NB4 (cell line): ENCODE measurements around the gene RRM2.

Experiments used
- DNase-seq: peaks from one replicate; pipeline ENCODE4 v3.0.0; 2010; ENCODE audit warnings: low read depth
- H3K4me3 ChIP-seq: one replicate; pipeline ENCODE4 v1.5.1; 2011; ENCODE audit warnings: mild to moderate bottlenecking, low read depth, low read length, moderate library complexity
- MYC ChIP-seq: IDR thresholded peaks from 2 replicates; pipeline ENCODE4 v1.6.1; 2011; ENCODE audit warnings: low read depth, low read length
- POLR2A ChIP-seq: IDR thresholded peaks from 2 replicates; pipeline ENCODE4 v1.6.1; 2011; ENCODE audit warnings: mild to moderate bottlenecking; ENCODE audit not compliant: insufficient read length; ENCODE audit errors: extremely low read depth
- TF ChIP-seq, protein P1 (sequence below): IDR thresholded peaks from 2 replicates; pipeline ENCODE4 v1.6.1; 2011; ENCODE audit warnings: low read depth, low read length
- TF ChIP-seq, protein P2 (sequence below): IDR thresholded peaks from one replicate; pipeline ENCODE4 v1.5.1; 2012; ENCODE audit warnings: low read depth, low read length

RRM2 gene

DNA sequence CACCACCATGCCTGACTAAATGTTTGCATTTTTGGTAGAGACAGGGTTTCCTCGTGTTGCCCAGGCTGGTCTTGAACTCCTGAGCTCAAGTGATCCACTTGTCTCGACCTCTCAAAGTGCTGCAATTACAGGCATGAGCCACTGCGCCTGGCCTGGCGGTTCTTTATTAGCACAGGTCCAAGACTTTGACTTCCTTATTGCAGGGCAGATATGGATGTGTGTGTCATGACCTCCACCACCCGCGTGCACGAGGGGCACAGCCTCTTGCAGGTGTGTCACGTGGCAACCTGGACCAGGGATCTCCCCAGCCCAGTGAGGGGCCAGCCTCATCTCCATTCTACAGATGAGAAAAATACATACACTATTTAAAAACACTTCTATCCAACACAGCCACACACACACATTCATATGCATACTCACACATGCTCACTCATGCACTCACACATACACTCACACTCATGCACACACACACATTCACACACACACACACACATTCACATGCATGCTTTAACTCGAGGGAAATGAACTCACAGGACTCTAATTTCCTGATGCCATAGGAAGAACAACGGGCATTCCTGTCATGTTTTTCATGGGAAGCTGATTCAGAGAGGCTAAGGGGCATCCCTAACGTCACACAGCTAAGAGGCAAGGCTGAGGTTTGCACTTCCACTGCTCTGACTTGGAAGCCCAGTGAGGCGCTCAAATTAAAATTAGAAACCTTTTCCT is 38.8 kb downstream of the RRM2 start:
- TF ChIP-seq, protein P1, sequence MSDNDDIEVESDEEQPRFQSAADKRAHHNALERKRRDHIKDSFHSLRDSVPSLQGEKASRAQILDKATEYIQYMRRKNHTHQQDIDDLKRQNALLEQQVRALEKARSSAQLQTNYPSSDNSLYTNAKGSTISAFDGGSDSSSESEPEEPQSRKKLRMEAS = no peak
- TF ChIP-seq, protein P2, sequence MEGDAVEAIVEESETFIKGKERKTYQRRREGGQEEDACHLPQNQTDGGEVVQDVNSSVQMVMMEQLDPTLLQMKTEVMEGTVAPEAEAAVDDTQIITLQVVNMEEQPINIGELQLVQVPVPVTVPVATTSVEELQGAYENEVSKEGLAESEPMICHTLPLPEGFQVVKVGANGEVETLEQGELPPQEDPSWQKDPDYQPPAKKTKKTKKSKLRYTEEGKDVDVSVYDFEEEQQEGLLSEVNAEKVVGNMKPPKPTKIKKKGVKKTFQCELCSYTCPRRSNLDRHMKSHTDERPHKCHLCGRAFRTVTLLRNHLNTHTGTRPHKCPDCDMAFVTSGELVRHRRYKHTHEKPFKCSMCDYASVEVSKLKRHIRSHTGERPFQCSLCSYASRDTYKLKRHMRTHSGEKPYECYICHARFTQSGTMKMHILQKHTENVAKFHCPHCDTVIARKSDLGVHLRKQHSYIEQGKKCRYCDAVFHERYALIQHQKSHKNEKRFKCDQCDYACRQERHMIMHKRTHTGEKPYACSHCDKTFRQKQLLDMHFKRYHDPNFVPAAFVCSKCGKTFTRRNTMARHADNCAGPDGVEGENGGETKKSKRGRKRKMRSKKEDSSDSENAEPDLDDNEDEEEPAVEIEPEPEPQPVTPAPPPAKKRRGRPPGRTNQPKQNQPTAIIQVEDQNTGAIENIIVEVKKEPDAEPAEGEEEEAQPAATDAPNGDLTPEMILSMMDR = no peak
- no peak for TF ChIP-seq MYC
- no peak for TF ChIP-seq POLR2A
- no peak overlapping the region for H3K4me3 ChIP-seq
- DNase-seq = no peak

DNA sequence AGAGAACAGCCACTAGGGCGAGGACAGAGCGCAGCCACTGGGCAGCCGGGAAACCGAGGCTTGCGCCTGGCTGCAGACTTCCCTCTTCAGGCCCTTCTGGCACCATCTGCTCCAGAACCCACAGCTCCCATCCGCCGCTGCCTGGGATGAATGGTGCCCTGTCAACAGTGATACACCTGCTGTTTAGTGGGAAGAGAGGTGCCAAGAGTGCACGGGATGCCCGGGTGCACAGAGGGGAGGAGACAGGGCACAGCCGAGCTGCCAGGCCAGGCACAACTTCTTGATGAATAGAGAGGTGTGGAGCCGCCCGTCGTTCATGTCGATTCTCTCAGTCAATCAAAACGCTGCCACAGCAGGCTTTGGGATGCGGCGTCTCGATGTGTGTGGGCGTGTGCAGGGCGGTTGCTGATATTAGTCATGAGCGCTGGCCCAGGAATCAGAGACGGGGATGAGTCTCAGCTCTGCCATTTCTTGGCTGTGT is 39.5 kb downstream of the RRM2 start:
- H3K4me3 ChIP-seq = no peak overlapping the region
- TF ChIP-seq, protein P2 = no peak
- TF ChIP-seq POLR2A (no peak), MYC (no peak)
- TF ChIP-seq, protein P1 = no peak
- DNase-seq = no peak

DNA sequence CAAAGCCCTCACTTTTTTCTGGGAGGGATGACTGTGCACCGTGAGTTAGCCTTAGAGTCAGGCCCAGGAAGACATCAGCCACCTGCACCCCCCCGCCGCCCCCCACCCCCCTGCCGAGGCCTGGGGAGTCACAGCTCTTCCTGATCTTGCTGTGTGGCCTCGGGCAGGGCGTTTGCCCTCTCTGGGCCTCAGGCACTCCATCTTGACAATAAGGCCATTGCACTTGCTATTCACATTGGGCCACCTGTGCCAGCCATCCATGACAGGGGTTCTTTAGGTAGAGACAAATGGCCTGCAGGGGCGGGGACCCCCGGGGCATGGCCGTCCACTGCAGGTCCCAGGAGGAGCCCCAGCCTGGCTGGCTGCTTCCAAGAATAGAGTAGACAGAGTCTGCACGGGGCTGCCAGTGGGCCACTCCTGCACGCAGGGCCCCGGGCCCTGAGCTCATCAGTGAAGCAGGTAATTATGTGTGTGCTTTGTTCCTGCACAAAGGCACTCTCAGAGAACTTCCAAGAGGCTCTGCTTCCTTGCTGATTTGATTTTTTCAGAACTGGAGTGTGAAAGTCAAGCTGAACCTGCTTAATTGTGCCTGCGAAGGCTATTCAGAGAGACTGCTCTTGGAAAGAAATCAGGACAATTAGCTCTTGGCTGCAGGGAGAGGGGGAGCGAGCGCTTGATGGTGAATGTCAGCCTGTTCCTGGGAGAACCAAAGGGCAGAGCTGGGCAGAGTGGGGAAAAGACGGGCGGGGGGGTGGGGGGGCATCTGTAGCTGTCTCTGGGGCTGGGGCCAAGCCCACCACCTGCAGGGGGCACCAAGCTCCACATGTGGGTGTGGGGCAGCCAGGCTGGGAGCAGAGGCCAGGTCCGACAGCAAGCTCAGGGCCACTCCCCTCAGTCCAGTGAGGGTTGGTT is 40.3 kb downstream of the RRM2 start:
- DNase-seq = peak; percentile 32
- H3K4me3 ChIP-seq = no peak overlapping the region
- TF ChIP-seq, protein P2 = peak; percentile 17
- TF ChIP-seq POLR2A = no peak

DNA sequence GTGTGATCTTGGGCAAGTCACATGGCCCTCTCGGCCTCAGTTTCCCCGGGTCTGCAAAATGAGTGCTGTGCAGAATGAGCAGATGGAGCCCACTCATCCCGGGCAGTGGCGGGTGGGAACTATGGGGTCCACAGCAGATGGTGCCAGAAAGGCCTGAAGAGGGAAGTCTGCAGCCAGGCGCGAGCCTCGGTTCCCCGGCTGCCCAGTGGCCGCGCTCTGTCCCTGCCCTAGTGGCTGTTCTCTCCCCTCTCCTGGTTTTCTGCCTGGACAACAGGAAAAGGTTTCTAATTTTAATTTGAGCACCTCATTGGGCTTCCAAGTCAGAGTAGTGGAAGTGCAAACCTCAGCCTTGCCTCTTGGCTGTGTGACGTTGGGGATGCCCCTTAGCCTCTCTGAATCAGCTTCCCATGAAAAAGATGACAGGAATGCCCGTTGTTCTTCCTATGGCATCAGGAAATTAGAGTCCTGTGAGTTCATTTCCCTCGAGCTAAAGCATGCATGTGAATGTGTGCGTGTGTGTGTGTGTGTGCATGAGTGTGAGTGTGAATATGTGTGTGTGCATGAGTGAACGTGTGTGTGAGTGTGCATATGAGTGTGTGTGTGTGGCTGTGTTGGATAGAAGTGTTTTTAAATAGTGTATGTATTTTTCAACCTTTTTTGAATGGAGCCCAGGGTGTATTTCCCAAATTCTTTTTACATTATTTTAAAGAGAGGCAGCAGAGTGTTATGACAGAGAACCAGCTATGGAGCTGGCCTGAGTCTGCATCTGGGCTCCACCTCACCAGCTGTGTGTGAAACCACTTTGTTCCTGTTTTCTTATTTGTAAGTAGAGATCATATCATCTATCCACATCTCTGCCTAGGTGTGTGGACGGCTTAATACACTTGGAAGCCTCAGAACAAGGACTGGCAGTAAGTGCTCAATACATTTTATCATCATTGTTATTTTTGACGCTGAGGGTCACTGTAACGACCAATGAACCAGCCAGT is 41.3 kb downstream of the RRM2 start:
- TF ChIP-seq, protein P2 = no peak
- no peak for TF ChIP-seq POLR2A
- TF ChIP-seq, protein P1 = no peak
- no peak for TF ChIP-seq MYC
- peak; percentile 37 for DNase-seq
- no peak overlapping the region for H3K4me3 ChIP-seq

DNA sequence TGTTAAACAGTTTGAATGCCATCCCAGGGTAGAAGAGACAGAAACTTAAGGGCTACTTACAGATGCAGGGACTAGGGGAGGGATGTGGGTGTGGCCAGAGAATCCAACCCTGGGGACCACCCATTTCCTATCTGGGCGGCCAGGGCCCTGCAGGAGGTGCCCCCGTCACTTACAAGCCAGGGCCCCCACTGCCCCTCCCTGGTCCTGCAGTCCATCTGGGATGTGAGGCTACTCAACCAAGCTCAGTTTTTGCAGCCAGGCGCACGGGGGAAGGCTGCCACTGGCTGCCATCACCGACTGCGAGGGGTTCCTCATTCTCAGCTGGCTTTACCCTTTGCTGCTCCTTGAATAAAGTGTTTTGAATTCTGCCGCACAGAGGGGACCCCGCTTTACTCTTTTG is 42.1 kb downstream of the RRM2 start:
- no peak for DNase-seq
- H3K4me3 ChIP-seq = no peak overlapping the region
- TF ChIP-seq, protein P1 = no peak
- TF ChIP-seq MYC (no peak), POLR2A (no peak)
- TF ChIP-seq, protein P2 = no peak
